HG02642 (cell line): ENCODE measurements around the gene CRYGC.

Experiments
- ATAC-seq: cut with Tn5 transposase; IDR thresholded peaks from one replicate; pipeline ENCODE4 v1.9.1; 2021; ENCODE audit warnings: mild to moderate bottlenecking; ENCODE audit not compliant: unreplicated experiment, poor library complexity

Gene CRYGC

DNA sequence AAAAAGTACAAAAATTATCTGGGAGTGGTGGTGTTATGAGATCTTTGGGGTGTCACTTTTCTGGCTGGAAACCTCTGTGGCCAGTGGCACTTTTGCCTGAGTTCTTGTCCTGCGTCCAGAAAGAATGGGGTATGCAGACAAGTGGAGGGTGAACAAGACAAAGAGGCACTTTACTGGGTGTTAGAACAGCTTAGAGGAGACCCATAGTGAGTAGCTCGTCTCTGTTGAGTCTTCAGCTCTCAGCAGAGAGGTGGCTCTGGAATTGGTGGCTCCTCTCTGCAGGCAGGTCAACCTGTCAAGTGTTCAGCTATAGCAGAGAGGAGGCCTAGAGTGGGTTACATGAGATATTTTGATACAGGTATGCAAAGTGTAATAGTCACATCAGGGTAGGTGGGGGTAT, 31.4 kb downstream of the CRYGC start:
- no peak for ATAC-seq

- ATAC-seq: no peak
Observed at GRCh38 chr2:208097801-208098200, 31.8 kb downstream of the CRYGC start.

DNA sequence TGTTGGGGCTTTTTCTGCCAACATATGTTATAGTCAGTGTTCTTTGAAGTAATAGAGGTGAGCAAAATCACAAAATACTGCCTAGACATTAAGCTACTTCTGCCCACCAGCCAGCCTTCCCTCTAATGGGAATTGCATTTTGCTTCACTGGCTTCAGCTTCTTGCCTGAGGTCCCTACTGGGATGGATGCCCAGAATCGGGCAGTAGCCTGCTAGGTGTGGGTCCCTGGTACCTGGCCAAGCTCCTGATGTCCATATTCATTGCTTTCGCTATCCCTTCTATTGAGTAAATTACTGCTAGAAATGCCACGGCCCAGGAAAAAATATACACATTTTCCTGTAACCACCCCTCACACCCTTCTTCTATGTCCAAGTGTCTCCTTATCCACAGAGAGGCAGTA, 32.3 kb downstream of the CRYGC start:
- ATAC-seq: no peak

DNA sequence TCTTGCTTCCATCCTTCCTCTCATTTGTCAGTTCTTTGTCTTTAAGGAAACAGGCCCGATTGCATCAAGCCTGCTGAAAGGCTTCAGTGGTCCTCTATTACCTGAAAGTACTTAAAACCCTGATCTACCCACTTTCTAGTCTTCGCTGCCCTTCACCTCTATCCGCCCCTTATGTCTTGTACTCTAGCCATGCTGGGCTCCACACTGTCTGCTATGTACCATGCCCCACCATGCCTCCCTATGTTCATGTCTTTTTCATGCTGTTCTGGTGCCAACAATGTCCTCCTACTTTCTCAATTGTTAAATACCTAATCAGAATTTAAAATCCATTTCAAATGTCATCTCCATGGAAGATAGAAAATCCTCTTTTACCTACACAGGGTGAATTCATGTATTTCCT, 33.5 kb downstream of the CRYGC start:
- no peak for ATAC-seq

DNA sequence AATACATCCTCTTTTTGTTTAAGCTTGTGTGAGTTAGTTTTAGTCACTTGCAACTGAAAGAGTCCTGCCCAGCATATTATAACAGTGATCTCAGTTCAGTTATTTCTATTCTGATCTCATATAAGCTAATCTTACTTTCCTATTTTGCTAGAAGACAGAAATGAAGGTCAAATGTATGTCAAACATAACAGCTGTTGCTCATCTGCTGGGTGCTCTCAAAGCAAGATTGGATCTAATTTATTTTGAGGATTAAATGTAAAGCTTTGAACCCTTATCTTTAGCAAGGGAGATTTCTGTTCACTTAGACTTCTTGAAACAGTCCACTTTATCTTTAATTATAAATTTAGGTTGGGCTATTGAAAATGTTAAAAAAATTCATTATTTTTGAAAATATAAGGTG, 36.5 kb downstream of the CRYGC start:
- no peak for ATAC-seq

DNA sequence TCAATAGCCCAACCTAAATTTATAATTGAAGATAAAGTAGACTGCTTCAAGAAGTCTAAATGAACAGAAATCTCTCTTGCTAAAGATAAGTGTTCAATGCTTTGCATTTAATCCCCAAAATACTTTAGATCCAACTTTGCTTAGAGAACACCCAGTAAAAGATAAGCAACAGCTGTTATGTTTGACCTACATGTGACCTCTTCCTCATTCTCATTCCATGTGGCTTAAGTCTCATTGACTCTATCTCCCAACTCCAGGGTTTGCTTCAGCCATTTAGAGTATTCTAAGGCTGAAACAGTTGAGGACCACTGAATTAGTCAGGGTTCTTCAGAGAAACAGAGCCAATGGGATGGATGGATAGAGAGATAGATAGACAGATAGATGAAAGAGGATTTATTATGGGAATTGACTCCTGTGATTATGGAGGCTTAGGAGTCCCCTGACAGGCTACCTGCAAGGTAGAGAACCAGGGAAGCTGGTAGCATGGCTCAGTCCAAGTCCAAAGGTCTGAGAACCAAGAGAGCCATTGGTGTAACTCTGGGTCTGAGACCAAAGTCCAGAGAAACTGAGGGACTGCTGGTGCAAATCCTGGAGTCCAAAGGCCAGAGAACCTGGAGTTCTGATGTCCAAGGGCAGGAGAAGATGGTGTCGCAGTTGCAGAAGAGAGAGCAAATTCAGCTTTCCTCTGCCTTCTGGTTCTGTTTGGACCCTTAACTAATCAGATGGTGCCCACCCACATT, 37.4 kb downstream of the CRYGC start:
- no peak for ATAC-seq

DNA sequence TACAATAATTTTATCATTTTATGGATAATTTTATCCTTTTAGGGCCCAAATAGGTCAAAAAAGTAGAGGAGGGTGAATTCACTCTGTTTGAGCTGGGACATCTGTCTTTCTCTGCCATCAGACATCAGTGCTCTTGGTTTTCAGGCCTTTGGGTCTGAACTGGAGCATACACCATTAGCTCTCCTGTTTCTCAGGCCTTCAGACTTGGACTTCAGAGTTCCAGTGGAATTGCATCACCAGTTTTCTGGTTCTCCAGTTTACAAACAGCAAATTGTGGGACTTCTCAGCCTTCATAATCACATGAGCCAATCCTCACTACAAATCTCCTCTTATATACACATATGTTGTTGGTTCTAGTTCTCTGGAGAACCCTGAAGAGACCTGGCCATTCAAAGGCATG, 39.2 kb downstream of the CRYGC start:
- no peak for ATAC-seq

- ATAC-seq: no peak
Observed at GRCh38 chr2:208086029-208086428, 43.6 kb downstream of the CRYGC start.

- no peak for ATAC-seq
Observed at GRCh38 chr2:208083807-208084206, 45.8 kb downstream of the CRYGC start.
